HT-29 (cell line): ENCODE measurements around the gene CLIC5. TPM values are rescaled to one million over a fixed set of nuclear protein-coding genes. Genes with fewer than 3 reads are reported as not detected.
A peak's percentile ranks its signal among the peaks of the same experiment; 100 is the strongest.

Experiments
- DNase-seq: peaks from one replicate; pipeline ENCODE4 v3.0.0-alpha.2; 2015; ENCODE audit warnings: low spot score
- total RNA-seq: library from RNA; depleted of rRNA; stranded (reverse); fragments of >200 nt; shearing (Covaris generic); gene quantifications from 2 replicates; pipeline ENCODE4 v1.2.3, GENCODE V29; 2014; rRNA removed

Gene CLIC5
- 4.0 and 7.4 TPM in 2 replicates for total RNA-seq

DNA sequence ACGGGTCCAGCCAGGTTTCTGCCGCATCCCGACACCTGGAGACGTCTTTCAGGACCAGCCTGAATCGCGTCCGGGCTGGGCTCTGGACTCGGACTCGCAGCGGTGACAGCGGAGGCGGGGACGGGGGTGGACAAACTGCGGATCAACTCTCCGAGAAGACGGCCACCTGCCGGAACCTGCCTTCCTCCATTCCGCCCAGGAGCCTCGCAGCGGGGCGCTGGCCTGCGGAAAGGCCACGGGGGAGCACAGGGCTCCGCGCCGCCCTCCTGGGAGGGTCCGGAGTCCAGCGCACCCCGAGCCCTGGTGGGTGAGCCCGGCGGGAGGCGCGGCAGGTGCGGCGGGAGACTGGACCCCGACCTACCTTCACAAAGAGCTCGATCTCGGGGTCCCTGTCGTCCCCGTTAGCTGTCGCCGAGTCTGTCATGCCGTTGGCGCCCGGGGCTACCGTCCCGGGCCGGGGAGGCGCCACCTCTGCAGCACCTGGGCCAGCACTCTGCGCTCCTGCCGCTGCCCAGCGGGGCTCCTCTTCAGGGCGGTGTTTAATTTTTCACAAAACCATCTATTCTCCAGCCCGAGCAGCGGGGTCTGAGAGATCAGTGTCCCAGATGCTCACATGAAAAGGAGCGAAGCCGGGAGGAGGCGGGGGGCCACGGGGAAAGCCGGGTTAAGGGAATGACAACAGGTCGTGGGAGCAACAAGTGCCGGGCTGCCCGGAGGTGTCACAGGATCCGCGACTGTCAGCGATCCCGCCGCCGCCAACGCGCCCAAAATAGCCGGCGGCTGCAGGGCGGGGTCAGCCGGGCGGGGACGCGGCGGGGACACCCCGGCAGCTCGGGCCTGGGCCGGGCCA is at the start of gene CLIC5:
CLIC5 (minus strand) TSS at position 742 of the 850 bp plus-strand sequence; CDS start at position 424, 318 bp downstream.
- DNase-seq = peak; percentile 35

- DNase-seq = no peak
Observed at GRCh38 chr6:46062991-46063390, 47.3 kb upstream of the CLIC5 start.

DNA sequence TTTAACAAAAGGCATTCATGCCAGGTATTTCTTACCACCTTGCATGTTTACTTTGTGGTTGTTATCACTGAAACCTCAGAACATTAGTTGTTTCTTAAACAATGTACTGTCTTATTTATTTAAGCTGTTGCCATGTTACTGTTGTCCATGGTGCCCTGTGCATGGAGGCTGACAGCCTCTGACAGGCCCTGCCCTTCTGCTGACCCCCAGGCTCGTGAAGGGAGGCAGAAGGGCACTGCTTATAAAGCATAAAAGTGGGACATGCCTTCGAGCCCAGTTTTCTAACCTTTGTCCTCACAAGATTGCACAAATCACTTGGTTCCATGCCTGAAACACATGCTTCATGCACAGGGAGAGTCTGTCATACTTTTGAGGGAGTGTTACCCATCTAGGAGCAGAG is 46.7 kb upstream of the CLIC5 start:
- DNase-seq = peak; percentile 65

GRCh38 chr6:46061497-46061896 is 45.8 kb upstream of the CLIC5 start:
- DNase-seq = no peak

GRCh38 chr6:46059608-46060007 is 43.9 kb upstream of the CLIC5 start:
- DNase-seq = no peak

GRCh38 chr6:46058951-46059350 is 43.3 kb upstream of the CLIC5 start:
- DNase-seq = no peak

- no peak for DNase-seq
Observed at GRCh38 chr6:46057792-46058191, 42.1 kb upstream of the CLIC5 start.

GRCh38 chr6:46056906-46057529 is 41.4 kb upstream of the CLIC5 start:
- no peak for DNase-seq

DNA sequence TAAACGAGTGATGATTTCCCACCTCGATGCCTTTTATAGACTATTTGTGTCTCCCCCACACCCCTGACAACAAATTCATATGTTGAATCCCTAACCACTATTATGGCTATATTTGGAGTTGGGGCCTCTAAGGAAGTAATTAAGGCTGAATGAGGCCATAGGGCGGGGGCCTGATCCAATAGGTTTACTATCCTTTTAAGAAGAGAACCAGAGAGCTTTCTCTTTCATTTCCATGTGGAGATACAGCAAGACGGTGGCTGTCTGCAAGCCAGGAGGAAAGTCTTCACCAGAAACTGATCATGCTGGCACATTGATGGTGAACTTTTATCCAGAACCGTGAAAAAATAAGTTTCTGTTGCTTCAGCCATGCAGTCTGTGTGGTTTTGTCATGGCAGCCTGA is 38.9 kb upstream of the CLIC5 start:
- no peak for DNase-seq

DNA sequence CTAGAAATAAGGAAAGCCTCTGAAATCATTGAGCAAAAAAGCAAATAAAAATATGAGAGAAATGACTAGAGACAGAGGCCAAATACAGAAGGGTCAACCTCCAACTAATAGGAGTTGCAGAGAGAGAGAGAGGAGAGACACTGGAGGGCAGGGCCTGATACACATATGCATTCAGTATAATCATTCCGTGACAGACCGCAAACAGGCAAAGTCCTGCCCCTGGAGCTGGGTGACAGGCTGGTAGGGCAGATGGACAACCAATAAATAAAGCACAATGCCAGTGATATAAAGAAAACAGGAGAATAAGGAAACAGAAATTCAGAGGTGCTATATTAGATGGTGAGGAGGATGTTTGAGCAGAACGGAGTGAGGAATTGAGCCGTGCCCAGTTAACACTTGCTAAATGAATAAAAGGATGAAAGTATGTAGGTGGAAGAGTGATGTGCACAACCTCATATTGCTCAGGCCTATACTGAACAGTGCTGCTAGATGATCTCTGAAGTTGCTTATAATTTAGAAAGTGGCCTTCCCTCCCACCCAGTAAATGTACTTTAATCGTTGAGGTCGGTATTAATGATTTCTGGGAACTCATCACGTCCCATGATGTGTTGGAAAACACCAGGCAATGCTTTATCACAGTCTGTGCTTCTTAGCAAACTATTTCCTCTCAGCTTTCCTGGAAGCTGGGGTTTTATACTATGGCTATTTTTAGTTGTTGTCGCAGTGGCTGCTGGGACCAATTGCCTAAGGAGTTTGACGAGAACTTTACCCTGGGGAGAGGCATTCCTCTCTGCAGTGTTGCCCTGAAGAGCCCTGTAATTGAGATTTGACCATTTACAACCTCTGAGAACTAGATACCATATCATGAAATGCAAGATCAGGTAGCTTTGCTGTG is 37.6 kb upstream of the CLIC5 start:
- DNase-seq = no peak

DNA sequence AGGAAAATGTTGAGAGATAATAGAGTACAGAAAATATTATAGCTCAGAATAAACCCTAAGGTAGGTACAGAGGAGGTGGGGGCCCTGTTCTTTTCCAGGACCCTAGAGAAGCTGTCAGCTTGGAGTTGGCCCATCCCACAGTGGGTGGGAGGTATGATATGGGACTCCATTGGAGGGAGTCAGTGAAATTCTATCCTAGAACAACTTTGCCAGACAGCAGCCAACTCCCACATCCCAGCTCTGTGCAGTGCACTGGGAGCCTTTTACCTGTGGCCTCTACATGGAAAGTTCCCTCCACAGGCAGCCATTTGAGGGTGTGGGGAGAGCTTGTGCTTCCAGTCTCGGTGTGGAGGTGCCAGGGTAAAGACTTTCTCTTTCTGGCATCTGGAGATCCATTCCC is 36.8 kb upstream of the CLIC5 start:
- no peak for DNase-seq

DNA sequence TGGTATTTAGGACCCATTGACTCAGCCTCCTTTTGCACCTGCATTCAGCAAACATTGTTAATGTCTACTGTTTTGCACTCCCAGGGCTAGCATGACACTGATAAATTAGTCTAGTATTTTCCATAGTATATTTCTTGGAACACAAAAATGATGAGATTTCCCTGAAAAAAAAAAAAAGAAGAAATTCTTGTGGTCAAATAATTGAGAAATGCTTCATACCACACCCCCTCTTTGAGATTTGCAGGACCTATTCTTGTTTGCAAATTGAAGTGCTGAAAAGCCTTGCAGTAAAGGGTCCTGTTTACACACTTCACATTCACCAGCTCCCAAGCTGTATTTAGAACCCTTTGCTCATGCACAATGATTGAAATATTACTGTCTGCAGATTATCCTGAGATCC is 36.3 kb upstream of the CLIC5 start:
- DNase-seq = no peak

DNA sequence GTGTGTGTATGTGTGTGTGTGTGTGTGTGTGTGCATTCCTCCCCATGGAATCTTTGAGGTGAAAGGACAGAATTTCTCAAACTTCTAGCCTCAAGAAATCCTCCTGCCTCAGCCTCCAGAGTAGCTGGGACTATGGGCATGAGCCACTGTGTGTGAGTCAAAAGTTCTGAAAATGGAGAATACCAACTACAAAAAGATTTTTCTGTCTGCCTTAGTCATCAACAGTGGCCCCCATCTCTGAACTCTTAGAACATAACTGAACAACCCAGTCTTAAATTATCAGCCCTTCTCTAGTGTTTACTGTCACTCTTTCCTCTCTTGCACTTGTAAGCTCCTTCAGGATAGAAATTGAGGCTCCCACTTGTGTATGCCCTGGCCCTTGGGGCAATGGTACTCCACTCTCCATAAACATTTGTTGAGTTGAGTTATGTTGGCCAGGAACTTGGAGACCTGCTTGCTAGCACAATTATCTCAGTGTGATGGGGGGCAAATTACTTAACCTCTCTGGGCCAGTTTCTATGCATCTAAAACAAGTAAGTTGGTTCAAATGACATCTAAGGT is 35.3 kb upstream of the CLIC5 start:
- DNase-seq = no peak

- no peak for DNase-seq
Observed at GRCh38 chr6:46048646-46049297, 33.1 kb upstream of the CLIC5 start.

DNA sequence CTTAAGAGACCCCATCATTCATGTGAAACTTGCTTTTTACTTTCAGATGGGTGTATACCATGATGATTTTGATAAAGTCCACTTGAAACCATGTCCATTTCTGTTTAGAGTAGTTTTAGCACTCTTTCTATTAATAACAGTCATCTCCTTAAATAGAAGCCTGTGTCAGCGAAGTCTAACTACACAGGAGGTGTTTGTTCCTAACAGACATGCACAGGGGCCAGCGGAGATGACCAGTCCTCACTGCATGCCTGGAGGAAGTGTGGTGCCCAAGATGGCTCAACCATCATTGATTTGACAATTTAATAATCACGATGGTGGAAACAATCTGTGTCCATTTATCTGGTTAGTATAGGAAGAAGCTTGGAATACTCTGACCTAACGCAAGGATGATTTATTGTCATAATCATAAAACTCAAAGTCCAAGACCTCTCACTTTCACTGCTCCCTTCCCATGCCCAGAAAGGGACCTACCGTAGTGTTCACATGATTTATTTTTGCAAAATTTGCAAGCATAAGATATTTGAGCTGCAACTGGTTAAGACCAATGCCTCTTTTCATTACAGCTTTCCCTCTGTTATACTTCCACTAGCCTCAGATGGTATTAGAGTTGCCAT is 31.0 kb upstream of the CLIC5 start:
- DNase-seq = no peak

GRCh38 chr6:46044881-46045617 is 29.4 kb upstream of the CLIC5 start:
- DNase-seq = peak; percentile 61

DNA sequence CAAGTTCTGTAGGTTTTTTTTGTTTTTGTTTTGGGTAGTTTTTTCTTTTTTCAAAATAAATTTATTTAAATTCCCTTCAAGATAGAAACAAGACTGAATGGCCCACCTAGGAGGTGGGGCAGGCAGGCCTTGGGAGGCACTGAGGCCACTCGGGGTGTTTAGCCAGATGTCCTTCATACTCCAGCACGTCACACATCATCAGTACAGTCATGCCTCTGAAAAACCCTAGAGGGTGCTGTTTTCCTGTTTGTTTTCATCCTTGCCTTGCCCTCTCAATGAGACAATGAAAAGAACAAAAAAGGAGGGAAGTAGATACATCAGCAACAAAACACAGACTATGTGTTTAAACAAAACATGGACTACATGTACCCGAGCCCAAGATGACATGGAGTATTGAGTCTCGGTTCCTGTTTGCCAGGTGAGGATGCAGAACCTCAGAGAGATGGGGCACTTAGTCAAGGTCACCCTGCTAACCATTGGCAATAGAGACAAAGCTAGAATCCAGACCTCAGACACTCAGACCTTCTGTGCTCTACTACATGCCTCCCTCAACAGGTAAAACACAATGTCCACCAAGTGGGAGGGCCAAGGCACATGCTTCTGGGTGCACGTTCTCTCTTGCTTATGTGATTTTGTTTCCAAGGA is 26.8 kb upstream of the CLIC5 start:
- DNase-seq = peak; percentile 61

- no peak for DNase-seq
Observed at GRCh38 chr6:46040288-46040687, 24.6 kb upstream of the CLIC5 start.

DNA sequence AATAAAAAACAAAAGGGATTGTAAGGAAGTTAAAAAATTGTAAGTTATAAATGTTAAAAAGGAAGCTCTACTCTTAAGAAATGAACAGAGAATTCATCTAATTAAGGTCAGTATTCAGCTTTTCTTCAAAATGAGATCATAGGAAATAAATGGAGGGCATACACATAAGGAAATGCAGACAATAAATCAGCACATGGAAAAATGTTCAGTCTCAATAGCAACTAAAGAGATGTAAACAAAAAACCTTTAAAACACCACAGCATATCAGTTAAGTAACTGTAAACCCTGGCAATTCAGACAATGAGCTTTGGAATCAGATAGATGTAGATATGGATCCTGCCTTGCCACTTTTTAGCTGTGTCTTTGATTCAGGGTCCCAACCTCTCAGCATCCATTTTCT is 24.0 kb upstream of the CLIC5 start:
- DNase-seq = no peak

- no peak for DNase-seq
Observed at GRCh38 chr6:46036911-46037310, 21.3 kb upstream of the CLIC5 start.
